LNCAP (cell line): Measurements from ENCODE around the gene C3orf20.

Experiments
- CTCF ChIP-seq: fragments of 450-650 bp; IDR thresholded peaks from 2 replicates; pipeline ENCODE4 v1.5.1; 2017; ENCODE audit warnings: mild to moderate bottlenecking

C3orf20 gene

DNA sequence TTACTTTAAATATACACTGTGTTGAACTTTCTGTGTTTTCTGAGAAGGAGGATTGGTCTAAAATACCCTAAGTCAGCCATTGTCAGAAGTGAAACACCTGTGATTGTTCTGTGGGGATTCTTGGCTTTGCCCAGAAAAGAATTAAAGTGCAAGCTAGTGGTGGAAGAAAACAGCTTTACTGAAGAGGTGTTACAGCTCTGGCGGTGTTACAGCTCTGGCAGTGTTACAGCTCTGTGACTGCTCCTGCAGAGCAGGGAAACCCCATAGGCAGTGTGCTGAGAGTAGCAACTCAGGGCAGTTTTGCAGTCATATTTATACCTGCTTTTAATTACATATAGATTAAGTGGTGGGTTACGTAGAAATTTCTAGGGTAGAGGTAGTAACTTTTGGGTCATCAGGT, 66.6 kb downstream of the C3orf20 start:
- TF ChIP-seq CTCF, result no peak

DNA sequence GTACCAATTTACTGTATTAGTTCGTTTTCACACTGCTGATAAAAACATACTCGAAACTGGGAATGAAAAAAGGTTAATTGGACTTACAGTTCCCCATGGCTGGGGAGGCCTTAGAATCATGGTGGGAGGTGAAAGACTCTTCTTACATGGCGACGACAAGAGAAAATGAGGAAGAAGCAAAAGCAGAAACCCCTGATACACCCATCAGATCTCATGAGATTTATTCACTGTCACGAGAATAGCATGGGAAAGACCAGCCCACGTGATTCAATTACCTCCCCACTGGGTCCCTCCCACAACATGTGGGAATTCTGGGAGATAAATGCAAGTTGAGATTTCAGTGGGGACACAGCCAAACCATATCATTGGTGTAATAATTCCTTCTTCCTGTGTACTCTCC, 69.6 kb downstream of the C3orf20 start:
- no peak for TF ChIP-seq CTCF

GRCh38 chr3:14750650-14751049, 75.7 kb downstream of the C3orf20 start:
- TF ChIP-seq CTCF, result no peak

GRCh38 chr3:14757153-14757700, 82.3 kb downstream of the C3orf20 start:
- no peak for TF ChIP-seq CTCF

GRCh38 chr3:14758297-14758696, 83.4 kb downstream of the C3orf20 start:
- TF ChIP-seq CTCF, result no peak

- no peak for TF ChIP-seq CTCF
These were observed 84.0 kb downstream of the C3orf20 start for GRCh38 chr3:14758959-14759358.

- no peak for TF ChIP-seq CTCF
These were observed 85.2 kb downstream of the C3orf20 start for GRCh38 chr3:14760185-14760584.

- TF ChIP-seq CTCF, result no peak
These were observed 86.3 kb downstream of the C3orf20 start for GRCh38 chr3:14761121-14761672.
